Prostate gland (tissue), 2 donors: ENCODE measurements around the gene LYPD5. TPM values are rescaled to one million over a fixed set of nuclear protein-coding genes. Genes with fewer than 3 reads are reported as not detected.

Source experiments
- DNase-seq: peaks from one replicate; pipeline ENCODE4 v3.0.0-alpha.2; 2019; ENCODE audit warnings: low spot score
- H3K27ac ChIP-seq, 2 donors: fragments of 200-600 bp; sonication (generic); 2 replicates each; pipeline ENCODE4 v1.5.1; 2017 to 2019
- H3K27me3 ChIP-seq: fragments of 200-600 bp; sonication (generic); replicated peaks from 2 replicates; pipeline ENCODE4 v1.5.1; 2019; ENCODE audit not compliant: insufficient read depth
- H3K36me3 ChIP-seq, 2 donors: fragments of 200-600 bp; sonication (generic); 1 replicate in 1 of 2; 2 replicates in 1 of 2; pipeline versions ENCODE4 v1.5.1 to v1.8.1; 2017 to 2019
- H3K4me1 ChIP-seq: fragments of 200-600 bp; sonication (generic); replicated peaks from 2 replicates; pipeline ENCODE4 v1.5.1; 2019
- H3K4me3 ChIP-seq, 2 donors: fragments of 200-600 bp; sonication (generic); 2 replicates each; pipeline ENCODE4 v1.5.1; 2017 to 2019
- H3K9me3 ChIP-seq: fragments of 200-600 bp; sonication (generic); 2 replicates; pipeline ENCODE4 v1.5.1; 2017
- POLR2A ChIP-seq: fragments of 450-650 bp; IDR thresholded peaks from one replicate; pipeline ENCODE4 v1.6.1; 2016; ENCODE audit warnings: antibody characterized with exemption, mild to moderate bottlenecking
- POLR2AphosphoS5 ChIP-seq: sonication (generic); formaldehyde crosslinking; IDR thresholded peaks from one replicate; pipeline ENCODE4 v1.6.1; 2017; ENCODE audit warnings: antibody characterized with exemption
- whole genome bisulfite sequencing: methylation state at CpG from one replicate; pipeline ENCODE4 v1.1.5; 2018; 5-methylcytosine and 5-hydroxymethylcytosine counted together
- intact Hi-C: fragments of 100-400 bp; cut with DNase I; formaldehyde crosslinking; loops from one replicate; pipeline ENCODE4 v1.14.2; 2022
- total RNA-seq, 2 donors: library from RNA; depleted of rRNA; stranded (reverse); fragments of >200 nt; gene quantifications; one replicate each; pipeline ENCODE4 v1.1.0, GENCODE V29; 2016
- TF ChIP-seq, protein P1 (sequence below), 4 experiments: fragments of 200-600 bp in 2 of 4; fragments of 450-650 bp in 2 of 4; sonication (generic) in 2 of 4; IDR thresholded peaks; 1 replicate in 3 of 4; 2 replicates in 1 of 4; pipeline ENCODE4 v1.5.1; 2016 to 2019; ENCODE audit warnings: antibody characterized with exemption in 4 of 4, mild to moderate bottlenecking in 2 of 4, moderate library complexity in 2 of 4

The LYPD5 gene
- total RNA-seq, 2 donors from 2014 or later = 2.7 to 6.2 TPM

DNA sequence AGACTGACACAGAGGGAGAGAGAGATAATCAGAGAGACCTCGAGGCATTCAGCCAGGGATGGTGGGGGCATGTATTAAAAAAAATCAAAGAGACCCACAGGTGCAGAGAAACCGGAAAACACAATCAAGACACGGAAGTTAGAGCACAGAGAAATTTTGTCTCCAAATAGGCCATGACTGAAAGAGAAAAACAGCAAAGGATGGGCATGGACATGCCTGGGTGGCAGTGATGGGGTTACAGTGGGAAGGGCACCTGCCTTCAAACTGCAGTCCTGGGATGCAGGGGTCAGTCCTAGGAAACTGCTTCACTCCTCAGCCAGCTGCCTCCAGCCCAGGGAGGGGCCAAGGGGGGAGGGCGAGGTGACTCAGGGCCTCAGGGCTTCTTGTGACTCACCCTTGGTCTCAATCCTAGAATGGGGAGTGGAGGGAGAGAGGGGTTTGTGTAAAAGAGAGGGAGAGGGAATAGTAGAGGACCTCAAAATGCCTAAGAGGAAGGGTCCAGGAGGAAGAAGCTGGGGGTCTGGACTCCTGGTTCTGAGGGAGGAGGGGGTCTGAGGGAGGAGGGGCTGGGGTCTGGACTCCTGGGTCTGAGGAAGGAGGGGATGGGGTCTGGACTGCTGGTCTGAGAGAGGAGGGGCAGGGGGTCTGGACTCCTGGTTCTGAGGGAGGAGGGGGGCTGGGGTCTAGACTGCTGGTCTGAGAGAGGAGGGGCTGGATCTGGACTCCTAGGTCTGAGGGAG lies 17.8 kb downstream of the LYPD5 start:
- Histone ChIP-seq H3K4me3 (no peak overlapping the region), H3K27me3 (no peaks in the 10 kb centered on the region), H3K4me1 (no peaks in the 10 kb centered on the region), H3K36me3 (no peaks in the 10 kb centered on the region), H3K27ac (peak overlapping the region in 1 of 2 donors; percentile 31), H3K9me3 (no peaks in the 10 kb centered on the region)
- intact Hi-C loops = loop anchor here (2.0 kb wide), 1 partner anchor 40 kb away; no protein-coding TSS in a partner anchor
- WGBS = 25% methylated on average over 4 of the region's 4 CpGs
- no peak for DNase-seq
- TF ChIP-seq, protein P1, sequence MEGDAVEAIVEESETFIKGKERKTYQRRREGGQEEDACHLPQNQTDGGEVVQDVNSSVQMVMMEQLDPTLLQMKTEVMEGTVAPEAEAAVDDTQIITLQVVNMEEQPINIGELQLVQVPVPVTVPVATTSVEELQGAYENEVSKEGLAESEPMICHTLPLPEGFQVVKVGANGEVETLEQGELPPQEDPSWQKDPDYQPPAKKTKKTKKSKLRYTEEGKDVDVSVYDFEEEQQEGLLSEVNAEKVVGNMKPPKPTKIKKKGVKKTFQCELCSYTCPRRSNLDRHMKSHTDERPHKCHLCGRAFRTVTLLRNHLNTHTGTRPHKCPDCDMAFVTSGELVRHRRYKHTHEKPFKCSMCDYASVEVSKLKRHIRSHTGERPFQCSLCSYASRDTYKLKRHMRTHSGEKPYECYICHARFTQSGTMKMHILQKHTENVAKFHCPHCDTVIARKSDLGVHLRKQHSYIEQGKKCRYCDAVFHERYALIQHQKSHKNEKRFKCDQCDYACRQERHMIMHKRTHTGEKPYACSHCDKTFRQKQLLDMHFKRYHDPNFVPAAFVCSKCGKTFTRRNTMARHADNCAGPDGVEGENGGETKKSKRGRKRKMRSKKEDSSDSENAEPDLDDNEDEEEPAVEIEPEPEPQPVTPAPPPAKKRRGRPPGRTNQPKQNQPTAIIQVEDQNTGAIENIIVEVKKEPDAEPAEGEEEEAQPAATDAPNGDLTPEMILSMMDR (IDR thresholded peaks at IDR 0.05) = no peak
- TF ChIP-seq POLR2A (peak; percentile 10), POLR2AphosphoS5 (no peak)

DNA sequence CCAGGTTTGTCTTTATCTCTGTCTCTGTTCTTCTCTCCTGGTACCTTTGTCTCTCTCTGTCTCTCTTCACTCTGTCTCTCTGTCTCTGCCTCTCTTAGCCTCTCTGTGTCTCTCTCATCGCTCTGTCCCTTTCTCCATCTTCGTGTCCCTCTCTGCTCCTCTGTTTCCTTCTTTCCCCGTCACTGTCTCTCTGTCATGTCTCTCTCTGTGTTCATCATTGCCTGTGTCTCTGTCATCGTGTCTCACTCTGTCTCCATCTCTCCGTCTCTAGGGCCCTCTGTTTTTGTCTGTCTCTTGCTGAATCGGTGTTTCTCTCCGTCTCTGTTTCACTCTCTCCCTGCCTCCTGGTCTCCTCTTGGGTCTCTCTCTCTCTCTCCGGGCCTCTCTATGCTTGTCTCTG lies 18.6 kb downstream of the LYPD5 start:
- H3K27ac ChIP-seq = no peak overlapping the region

GRCh38 chr19:43782689-43783231 lies 19.5 kb downstream of the LYPD5 start:
- no peaks in the 10 kb centered on the region for H3K36me3 ChIP-seq
- no peak overlapping the region for H3K27ac ChIP-seq
- TF ChIP-seq POLR2A = no peak
- TF ChIP-seq POLR2AphosphoS5 = no peak
- TF ChIP-seq, protein P1 (IDR thresholded peaks at IDR 0.05) = no peak
- no peak overlapping the region for H3K4me3 ChIP-seq
- 38% methylated on average over 24 of the region's 24 CpGs for WGBS
- H3K9me3 ChIP-seq = no peaks in the 10 kb centered on the region
- DNase-seq = no peak
- no peaks in the 10 kb centered on the region for H3K27me3 ChIP-seq
- H3K4me1 ChIP-seq = peaks cover 3% of the 10 kb centered on the region
- intact Hi-C loops = no loop called here

More for the DNA sequence above, 18.6 kb downstream of the LYPD5 start:
- no peaks in the 10 kb centered on the region for H3K9me3 ChIP-seq
- H3K4me3 ChIP-seq = no peak overlapping the region
- no peaks in the 10 kb centered on the region for H3K27me3 ChIP-seq
- intact Hi-C loops = loop anchor here (2.0 kb wide), 1 partner anchor 39 kb away; no protein-coding TSS in a partner anchor
- no peaks in the 10 kb centered on the region for H3K4me1 ChIP-seq
- H3K36me3 ChIP-seq = no peaks in the 10 kb centered on the region
- 95% methylated on average over 8 of the region's 8 CpGs for WGBS
- TF ChIP-seq, protein P1 (IDR thresholded peaks at IDR 0.05) = no peak
- TF ChIP-seq POLR2A = no peak
- TF ChIP-seq POLR2AphosphoS5 = no peak
- no peak for DNase-seq

DNA sequence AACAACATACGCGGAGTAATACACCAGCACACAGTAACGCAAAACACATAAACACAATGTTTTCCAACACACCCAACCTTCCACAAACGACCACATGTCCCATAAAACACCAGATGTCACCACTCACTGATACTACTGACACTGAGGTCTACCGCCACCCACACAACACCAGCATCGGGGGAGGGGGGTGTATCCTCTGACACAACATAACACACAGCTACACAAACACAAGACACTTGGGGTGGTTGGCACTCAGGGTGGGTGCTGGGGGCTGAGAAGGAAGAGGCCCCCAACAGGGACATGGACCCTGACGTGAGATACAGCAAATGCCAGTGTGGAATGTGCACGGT lies 20.0 kb downstream of the LYPD5 start:
- no peak for TF ChIP-seq POLR2A
- TF ChIP-seq, protein P1 (IDR thresholded peaks at IDR 0.05) = no peak
- TF ChIP-seq POLR2AphosphoS5 = no peak
- Histone ChIP-seq H3K4me3 (no peak overlapping the region), H3K27me3 (no peaks in the 10 kb centered on the region), H3K4me1 (peaks cover 3% of the 10 kb centered on the region), H3K36me3 (no peaks in the 10 kb centered on the region), H3K9me3 (no peaks in the 10 kb centered on the region), H3K27ac (no peak overlapping the region)
- no peak for DNase-seq
- WGBS = 58% methylated on average over 8 of the region's 8 CpGs
- intact Hi-C loops = no loop called here
